Activated naive CD8-positive, alpha-beta T cell treated with anti-CD3 and anti-CD28 coated beads, Interleukin-2, amount 10 ng/mL, durations not matched to agents 7 days and 5 days (primary cell): ENCODE data around the gene SLC35G4. TPM values are rescaled to one million over a fixed set of nuclear protein-coding genes. Genes with fewer than 3 reads are reported as not detected.
"Not testable (repeated sequence)": the region's sequence is repeated elsewhere in the genome, so short reads cannot be mapped to it uniquely, and the experiment has no call there.

Source experiments
- ATAC-seq: fragments of 150-1000 bp; cut with Tn5 transposase; one replicate; pipeline ENCODE4 v1.10.0; 2021; ENCODE audit warnings: low read depth, moderate library complexity
- POLR2A ChIA-PET: fragments of 350-600 bp; sonication (Branson Sonifier 250); formaldehyde crosslinking; loops from one replicate; lab custom pipeline; 2021; ENCODE audit warnings: antibody characterized with exemption; lab: Charles Lee
- DNase-seq: peaks from one replicate; pipeline ENCODE4 v3.0.0; 2021
- H3K27ac Mint-ChIP-seq: one replicate; pipeline ENCODE4 v1.8.0; 2022; ENCODE audit warnings: mild to moderate bottlenecking, mixed read lengths
- H3K27me3 Mint-ChIP-seq: one replicate; pipeline ENCODE4 v1.8.0; 2022; ENCODE audit warnings: mild to moderate bottlenecking, moderate library complexity, mixed read lengths
- H3K36me3 Mint-ChIP-seq: one replicate; pipeline ENCODE4 v1.8.0; 2021; ENCODE audit warnings: mild to moderate bottlenecking, mixed read lengths
- H3K4me1 Mint-ChIP-seq: one replicate; pipeline ENCODE4 v1.8.0; 2021; ENCODE audit warnings: mixed read lengths
- H3K4me3 Mint-ChIP-seq: one replicate; pipeline ENCODE4 v1.8.0; 2022; ENCODE audit warnings: mild to moderate bottlenecking, moderate library complexity, mixed read lengths
- H3K9me3 Mint-ChIP-seq: one replicate; pipeline ENCODE4 v1.8.0; 2021; ENCODE audit warnings: mixed read lengths
- total RNA-seq, 2 experiments: library from RNA; stranded (reverse); gene quantifications; one replicate each; pipeline ENCODE4 v1.2.3, GENCODE V29; 2021

The SLC35G4 gene
- not detected for total RNA-seq

DNA sequence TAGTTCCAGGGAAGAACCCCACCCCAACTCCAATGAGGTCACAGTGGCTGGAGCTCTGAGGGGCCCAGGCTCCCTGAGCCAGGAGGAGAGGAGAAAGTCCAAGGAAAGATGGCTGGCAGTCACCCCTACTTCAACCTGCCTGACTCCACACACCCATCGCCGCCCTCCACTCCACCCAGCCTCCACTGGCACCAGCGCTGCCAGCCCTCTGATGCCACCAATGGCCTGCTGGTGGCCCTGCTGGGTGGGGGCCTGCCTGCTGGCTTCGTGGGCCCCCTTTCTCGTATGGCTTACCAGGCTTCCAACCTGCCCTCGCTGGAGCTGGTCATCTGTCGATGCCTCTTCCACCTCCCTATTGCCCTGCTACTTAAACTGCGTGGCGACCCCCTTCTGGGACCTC lies at the start of gene SLC35G4:
SLC35G4 (plus strand) TSS at position 109 of the 400 bp plus-strand sequence; CDS start at position 109, 0 bp downstream.
- H3K9me3 Mint-ChIP-seq, ATAC-seq, H3K4me3 Mint-ChIP-seq, H3K27ac Mint-ChIP-seq, H3K36me3 Mint-ChIP-seq, H3K4me1 Mint-ChIP-seq, DNase-seq, POLR2A ChIA-PET, H3K27me3 Mint-ChIP-seq: not testable (repeated sequence)

DNA sequence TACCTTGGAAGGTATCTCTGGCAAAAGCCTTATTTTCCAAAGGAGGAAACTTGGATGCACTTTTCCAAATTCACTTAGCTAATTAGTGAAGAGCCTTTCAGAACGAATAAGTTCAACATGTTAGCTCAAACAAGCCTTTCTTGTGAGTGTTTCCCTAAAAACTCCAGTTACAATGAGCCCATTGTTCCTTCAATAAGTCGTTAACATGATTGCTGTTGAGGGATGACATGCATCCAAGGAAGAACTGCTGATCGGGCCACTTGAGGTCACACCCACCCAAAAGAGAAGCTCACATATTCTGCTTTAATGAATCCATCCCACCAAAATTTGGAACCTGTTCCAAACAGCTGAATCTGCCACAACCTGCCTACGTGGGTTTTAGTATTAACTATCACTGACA lies 48.1 kb upstream of the SLC35G4 start:
- POLR2A ChIA-PET, result no interaction called here

DNA sequence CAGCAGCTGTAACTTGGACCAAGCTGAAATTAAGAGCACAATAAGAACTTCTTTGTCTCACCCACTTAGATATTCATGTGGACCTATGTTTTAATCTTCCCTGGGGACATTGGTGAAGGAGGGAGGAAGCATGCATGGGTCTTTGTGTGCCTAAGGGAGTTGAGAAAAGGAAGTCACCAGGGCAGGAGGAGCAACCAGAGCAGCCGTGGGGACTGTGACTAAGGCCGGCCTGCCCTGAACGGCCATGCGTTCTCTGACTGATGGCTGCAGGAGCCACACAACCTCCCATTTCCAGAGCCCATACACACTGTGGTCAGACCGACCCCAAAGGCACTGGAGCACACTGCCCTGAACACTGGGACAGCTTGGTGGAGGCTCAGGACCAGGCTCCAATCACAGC lies 43.7 kb upstream of the SLC35G4 start:
- H3K4me1 Mint-ChIP-seq, result no peaks in the 10 kb centered on the region
- no peak for DNase-seq
- no peaks in the 10 kb centered on the region for H3K9me3 Mint-ChIP-seq
- H3K4me3 Mint-ChIP-seq, result no peak overlapping the region
- ATAC-seq, result no peak
- POLR2A ChIA-PET, result no interaction called here
- peaks cover 28% of the 10 kb centered on the region for H3K27me3 Mint-ChIP-seq
- no peak overlapping the region for H3K27ac Mint-ChIP-seq
- H3K36me3 Mint-ChIP-seq, result no peaks in the 10 kb centered on the region

More for the DNA sequence above, 48.1 kb upstream of the SLC35G4 start:
- no peak for DNase-seq
- Mint-ChIP-seq H3K27me3 (peaks cover 9% of the 10 kb centered on the region), H3K9me3 (no peaks in the 10 kb centered on the region), H3K4me3 (no peak overlapping the region), H3K36me3 (no peaks in the 10 kb centered on the region), H3K27ac (no peak overlapping the region), H3K4me1 (no peaks in the 10 kb centered on the region)
- ATAC-seq, result no peak

DNA sequence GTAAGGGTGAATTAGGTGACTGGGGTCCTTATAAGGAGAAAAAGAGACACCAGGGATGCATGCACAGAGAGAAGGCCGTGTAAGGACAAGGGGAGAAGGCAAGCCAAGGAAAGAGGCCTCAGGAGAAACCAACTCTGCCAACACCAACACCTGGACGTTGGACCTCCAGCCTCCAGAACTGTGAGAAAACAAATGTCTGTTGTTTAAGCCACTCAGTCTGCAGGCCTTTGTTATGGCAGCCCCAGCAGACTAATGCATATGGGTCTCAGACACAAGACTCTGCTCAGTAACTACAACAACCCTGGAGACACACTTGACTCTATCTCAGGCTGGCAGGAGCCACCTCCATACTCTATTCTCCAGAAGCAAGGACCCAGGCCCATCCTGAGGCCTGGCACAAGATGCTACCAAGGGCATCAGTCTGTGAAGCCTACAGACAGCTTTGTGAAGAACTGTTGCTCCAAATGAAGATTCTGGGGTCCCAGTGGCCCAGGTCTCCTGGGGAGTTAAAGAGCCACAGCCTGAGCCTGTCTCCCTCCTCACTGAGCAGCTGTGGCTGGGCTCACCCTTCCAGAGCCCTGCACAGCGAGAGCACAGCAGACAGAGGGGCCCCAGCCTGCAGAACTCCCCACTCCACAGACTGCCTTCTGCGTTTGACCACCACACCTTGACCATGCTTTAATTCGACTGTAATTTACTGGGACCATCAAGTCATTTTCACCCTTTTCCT lies 43.0 kb upstream of the SLC35G4 start:
- no peaks in the 10 kb centered on the region for H3K4me1 Mint-ChIP-seq
- H3K36me3 Mint-ChIP-seq, result no peaks in the 10 kb centered on the region
- POLR2A ChIA-PET, result no interaction called here

DNA sequence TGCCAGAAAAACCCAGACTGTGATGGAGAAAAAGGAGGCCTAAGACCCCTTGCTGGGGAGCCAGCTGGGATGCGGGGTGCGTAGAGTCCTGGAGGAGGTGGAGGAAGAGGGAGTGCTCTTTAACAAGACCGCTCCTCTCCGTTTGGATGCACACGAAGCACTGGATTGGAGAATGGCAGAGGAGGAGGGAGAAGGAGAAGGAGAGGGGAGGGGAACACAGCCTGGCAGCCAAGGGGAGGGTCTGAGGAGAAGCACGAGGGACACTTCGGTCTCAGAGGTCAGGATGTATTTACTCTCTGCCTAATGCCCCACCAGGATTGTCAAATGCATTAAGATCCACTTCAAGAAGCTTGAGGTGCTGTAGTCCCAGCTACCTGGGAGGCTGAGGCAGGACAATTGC lies 42.0 kb upstream of the SLC35G4 start:
- ATAC-seq (no peak), DNase-seq (no peak)
- Mint-ChIP-seq H3K27me3 (peaks cover 28% of the 10 kb centered on the region), H3K4me1 (no peaks in the 10 kb centered on the region), H3K4me3 (no peak overlapping the region), H3K27ac (no peak overlapping the region), H3K9me3 (no peaks in the 10 kb centered on the region), H3K36me3 (no peaks in the 10 kb centered on the region)
- POLR2A ChIA-PET, result no interaction called here

More for the DNA sequence above, 43.0 kb upstream of the SLC35G4 start:
- H3K27me3 Mint-ChIP-seq, result peaks cover 28% of the 10 kb centered on the region
- H3K9me3 Mint-ChIP-seq, result no peaks in the 10 kb centered on the region
- H3K4me3 Mint-ChIP-seq, result no peak overlapping the region
- no peak for DNase-seq
- no peak overlapping the region for H3K27ac Mint-ChIP-seq
- ATAC-seq, result no peak

DNA sequence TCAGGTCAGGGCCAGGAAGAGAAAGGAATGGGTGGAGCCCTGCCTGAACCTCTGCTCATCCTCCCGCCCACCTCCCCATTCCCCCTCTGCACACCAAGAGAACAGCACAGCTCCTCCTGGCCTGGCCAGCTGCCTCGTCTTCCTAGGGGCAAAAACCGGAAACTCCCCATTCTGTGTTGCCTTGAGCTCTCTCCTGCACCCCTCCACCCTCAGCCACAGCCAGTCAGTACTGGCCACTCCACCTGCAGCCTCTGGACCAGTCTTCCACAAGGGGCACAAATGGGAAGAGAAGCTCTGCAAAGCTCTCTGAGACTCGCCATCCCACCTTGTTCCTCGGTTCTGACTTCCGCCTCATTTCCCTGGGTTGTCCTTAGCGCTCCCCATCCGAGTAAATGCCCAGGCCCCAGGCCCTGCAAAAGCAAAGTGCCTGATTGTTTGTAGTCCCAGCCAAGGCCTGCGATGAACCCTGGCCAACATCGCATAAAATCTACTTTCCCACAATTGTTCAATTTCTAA lies 39.3 kb upstream of the SLC35G4 start:
- DNase-seq (no peak), ATAC-seq (no peak)
- H3K4me1 Mint-ChIP-seq, result no peaks in the 10 kb centered on the region
- H3K36me3 Mint-ChIP-seq, result no peaks in the 10 kb centered on the region
- POLR2A ChIA-PET, result no interaction called here
- H3K27ac Mint-ChIP-seq, result no peak overlapping the region
- H3K4me3 Mint-ChIP-seq, result no peak overlapping the region
- peaks cover 29% of the 10 kb centered on the region for H3K27me3 Mint-ChIP-seq
- no peaks in the 10 kb centered on the region for H3K9me3 Mint-ChIP-seq

DNA sequence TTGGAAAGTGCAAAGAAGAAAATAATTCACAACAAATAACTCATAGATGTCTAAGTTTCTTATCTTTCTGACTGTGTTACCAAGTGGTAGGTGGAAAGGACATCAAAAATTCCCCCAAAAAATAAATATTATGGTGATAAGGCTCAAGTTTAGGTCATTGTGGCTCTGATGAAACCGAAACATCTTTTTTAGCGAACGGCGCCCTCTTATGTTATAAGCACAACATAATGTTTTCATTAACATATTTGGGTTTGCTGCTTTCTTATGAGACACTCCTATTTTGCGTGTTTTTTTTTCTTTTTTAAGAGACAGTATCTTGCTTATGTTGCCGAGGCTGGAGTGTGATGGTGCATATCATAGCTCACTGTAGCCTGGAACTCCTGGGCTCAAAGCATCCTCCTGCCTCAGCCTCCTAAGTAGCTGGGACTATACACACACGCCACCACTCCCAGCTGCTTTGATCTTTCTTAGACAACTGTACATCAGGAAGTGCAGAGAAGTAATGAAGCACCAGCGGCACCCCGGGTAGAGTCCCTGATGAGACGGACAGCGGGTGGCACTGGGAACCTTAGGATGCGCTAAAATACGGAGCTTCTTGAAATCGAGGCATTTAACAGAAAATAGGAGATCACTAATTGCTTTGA lies 38.5 kb upstream of the SLC35G4 start:
- no peak for ATAC-seq
- no peaks in the 10 kb centered on the region for H3K9me3 Mint-ChIP-seq
- H3K27me3 Mint-ChIP-seq, result peaks cover 30% of the 10 kb centered on the region
- no peak overlapping the region for H3K4me3 Mint-ChIP-seq
- H3K36me3 Mint-ChIP-seq, result no peaks in the 10 kb centered on the region
- no peak for DNase-seq
- no peaks in the 10 kb centered on the region for H3K4me1 Mint-ChIP-seq
- H3K27ac Mint-ChIP-seq, result no peak overlapping the region
- POLR2A ChIA-PET, result no interaction called here

DNA sequence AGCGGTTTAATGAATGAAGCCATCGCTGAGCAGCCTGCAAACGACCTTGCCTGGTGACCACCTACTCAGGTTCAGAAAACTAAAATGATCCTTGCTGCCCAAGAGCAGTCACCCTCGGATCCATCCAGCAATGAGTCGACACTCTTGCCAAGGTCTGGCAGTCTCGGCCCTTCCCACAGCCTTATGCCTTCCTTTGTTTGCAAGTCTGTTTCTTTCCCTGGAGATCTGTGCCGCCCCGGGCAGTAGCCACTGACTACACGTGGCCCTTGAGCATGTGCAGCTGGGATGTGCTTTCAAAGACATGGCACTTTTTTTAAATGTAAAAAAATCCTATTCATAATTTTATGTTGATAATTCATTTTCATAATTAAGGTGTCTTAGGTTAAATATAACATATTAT lies 37.2 kb upstream of the SLC35G4 start:
- Mint-ChIP-seq H3K36me3 (no peaks in the 10 kb centered on the region), H3K27me3 (peaks cover 33% of the 10 kb centered on the region), H3K9me3 (no peaks in the 10 kb centered on the region), H3K4me3 (no peak overlapping the region), H3K4me1 (peaks cover 6% of the 10 kb centered on the region), H3K27ac (no peak overlapping the region)
- ATAC-seq (no peak), DNase-seq (no peak)
- POLR2A ChIA-PET, result no interaction called here

DNA sequence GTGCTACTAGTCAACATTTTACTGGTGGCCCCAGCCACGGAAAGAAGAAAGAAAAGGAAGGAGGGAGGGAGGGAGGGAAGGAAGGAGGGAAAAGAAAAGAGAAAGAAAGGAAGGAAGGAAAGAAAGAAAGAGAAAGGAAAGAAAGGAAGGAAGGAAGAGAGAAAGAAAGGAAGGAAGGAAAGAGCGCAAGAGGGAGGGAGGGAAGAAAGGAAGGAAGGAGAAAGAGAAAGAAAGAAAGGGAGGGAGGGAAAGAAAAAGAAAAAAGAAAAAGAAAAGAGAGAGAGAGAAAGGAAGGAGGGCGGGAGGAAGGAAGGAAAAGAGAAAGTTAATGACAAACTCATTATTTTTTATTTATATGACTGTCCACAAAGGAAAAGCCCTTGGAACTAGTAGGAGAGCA lies 34.9 kb upstream of the SLC35G4 start:
- H3K27me3 Mint-ChIP-seq, result peaks cover 21% of the 10 kb centered on the region
- H3K9me3 Mint-ChIP-seq, result no peaks in the 10 kb centered on the region
- DNase-seq (no peak), ATAC-seq (no peak)
- no peak overlapping the region for H3K4me3 Mint-ChIP-seq
- no peaks in the 10 kb centered on the region for H3K36me3 Mint-ChIP-seq
- POLR2A ChIA-PET, result no interaction called here
- H3K4me1 Mint-ChIP-seq, result peaks cover 23% of the 10 kb centered on the region
- H3K27ac Mint-ChIP-seq, result no peak overlapping the region

DNA sequence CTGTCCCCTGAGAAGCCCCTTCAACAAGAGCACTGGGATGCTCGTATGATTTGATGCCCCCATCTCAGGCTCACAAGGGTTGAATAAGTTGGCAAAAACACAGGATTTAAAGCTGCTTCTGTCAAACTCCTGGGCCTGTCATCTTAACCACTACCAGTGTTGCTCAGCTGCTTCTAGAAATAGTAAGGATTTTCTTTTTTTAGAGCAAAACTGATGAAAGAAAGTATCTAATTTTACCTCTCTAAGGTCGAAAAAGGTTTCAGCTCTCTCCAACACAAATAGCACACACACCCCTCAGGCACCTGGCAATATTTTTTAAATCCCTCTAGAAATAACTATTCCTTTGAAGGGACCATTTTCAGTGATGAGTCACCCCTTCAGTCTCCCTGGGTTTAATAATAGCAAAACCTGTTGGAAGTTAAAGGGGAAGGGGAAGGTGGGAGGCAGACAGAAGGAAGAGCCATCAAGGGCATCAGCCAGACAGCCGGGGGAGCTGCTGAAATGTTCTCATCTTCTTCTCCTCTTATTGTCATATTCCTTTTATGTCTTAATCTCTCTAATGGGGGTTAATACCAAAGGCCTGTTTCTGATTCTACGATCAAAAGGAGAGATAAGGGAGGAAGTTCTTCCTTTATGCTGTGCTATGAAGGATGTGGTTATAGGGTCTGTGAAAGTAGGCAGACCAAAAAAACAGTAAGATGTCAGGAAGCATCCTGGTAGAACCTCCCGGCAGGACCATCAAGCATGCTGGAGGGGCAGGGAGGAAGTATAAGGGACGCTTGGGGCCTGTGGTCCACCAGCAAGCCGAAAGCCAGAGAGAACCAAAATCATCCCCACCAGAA lies 31.9 kb upstream of the SLC35G4 start:
- H3K9me3 Mint-ChIP-seq, result no peaks in the 10 kb centered on the region
- peaks cover 23% of the 10 kb centered on the region for H3K4me1 Mint-ChIP-seq
- H3K36me3 Mint-ChIP-seq, result no peaks in the 10 kb centered on the region
- peak overlapping the region; percentile 27 for H3K4me3 Mint-ChIP-seq
- ATAC-seq, result no peak
- POLR2A ChIA-PET, result no interaction called here
- peaks cover 14% of the 10 kb centered on the region for H3K27me3 Mint-ChIP-seq
- DNase-seq, result no peak
- no peak overlapping the region for H3K27ac Mint-ChIP-seq

DNA sequence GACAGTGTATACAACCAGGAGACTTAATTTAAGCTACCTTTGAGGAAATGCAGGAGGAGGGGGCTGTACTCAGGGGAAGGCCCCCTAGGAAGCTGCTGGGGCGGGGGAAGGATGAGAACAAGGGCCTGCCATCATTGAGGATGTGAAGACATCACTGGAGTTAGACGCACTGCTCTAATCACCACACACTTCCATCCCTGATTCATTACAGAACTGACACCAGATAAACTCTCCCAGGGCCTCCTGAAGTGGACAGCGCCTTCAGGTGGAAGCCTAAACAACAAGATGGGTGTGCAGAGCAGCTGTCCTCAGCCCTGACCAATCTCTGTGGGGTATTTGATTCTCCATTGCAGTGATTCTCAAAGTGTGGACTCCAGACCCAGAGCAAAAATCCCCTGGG lies 30.6 kb upstream of the SLC35G4 start:
- Mint-ChIP-seq H3K9me3 (no peaks in the 10 kb centered on the region), H3K4me3 (no peak overlapping the region), H3K4me1 (peaks cover 23% of the 10 kb centered on the region), H3K27me3 (peaks cover 17% of the 10 kb centered on the region), H3K27ac (no peak overlapping the region), H3K36me3 (no peaks in the 10 kb centered on the region)
- DNase-seq (no peak), ATAC-seq (no peak)
- POLR2A ChIA-PET, result no interaction called here

DNA sequence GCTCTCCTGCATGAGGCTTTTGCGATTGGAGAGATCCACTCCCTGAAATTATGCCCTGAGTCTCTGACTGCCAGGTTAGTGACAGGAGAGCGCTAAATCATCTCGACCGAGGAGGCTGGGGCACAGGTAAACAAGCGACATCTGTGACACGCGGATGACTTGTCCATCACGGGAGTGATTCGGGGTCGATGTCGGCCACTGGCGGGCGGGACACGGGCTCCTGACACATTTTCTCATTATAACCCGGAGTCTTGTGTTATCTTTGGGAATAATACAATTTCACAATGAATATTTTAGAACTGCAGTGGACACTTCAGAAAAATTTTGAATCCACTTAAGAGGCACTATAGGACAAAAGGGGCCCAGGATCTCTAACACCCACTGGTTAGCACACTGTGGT lies 29.5 kb upstream of the SLC35G4 start:
- no peaks in the 10 kb centered on the region for H3K9me3 Mint-ChIP-seq
- peaks cover 25% of the 10 kb centered on the region for H3K27me3 Mint-ChIP-seq

DNA sequence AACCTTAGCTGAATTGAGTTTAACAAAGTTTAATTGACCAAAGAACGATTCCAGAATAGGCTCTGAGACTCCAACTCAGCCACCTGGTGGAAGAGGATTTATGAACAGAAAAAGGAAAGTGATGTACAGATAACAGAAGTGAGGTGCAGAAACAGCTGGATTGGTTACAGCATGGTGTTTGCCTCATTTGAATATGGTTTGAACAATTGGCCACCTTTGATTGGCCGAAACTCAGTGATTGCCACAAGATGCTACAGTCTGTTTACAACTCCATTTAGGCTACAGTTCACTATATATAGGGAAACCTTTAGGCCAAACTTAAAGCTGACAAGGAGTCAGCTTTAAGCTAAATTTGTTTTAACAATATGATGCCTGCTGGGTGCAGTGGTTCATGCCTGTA lies 28.1 kb upstream of the SLC35G4 start:
- H3K27ac Mint-ChIP-seq, result no peak overlapping the region
- H3K36me3 Mint-ChIP-seq, result no peaks in the 10 kb centered on the region
- DNase-seq (no peak), ATAC-seq (no peak)
- peaks cover 26% of the 10 kb centered on the region for H3K27me3 Mint-ChIP-seq
- H3K4me3 Mint-ChIP-seq, result no peak overlapping the region
- H3K4me1 Mint-ChIP-seq, result peaks cover 22% of the 10 kb centered on the region
- POLR2A ChIA-PET, result no interaction called here
- no peaks in the 10 kb centered on the region for H3K9me3 Mint-ChIP-seq

More for the DNA sequence above, 29.5 kb upstream of the SLC35G4 start:
- H3K36me3 Mint-ChIP-seq, result no peaks in the 10 kb centered on the region
- no peak overlapping the region for H3K27ac Mint-ChIP-seq
- DNase-seq (no peak), ATAC-seq (no peak)
- POLR2A ChIA-PET, result no interaction called here
- H3K4me1 Mint-ChIP-seq, result peaks cover 23% of the 10 kb centered on the region
- no peak overlapping the region for H3K4me3 Mint-ChIP-seq
